ENCODE results near the gene SARNP. TPM values are rescaled to one million over a fixed set of nuclear protein-coding genes. Genes with fewer than 3 reads are reported as not detected.

SARNP gene
- polyA plus RNA-seq, 1 of the 3 experiments (the other 2 are of a cell fraction), result 65.8 TPM

DNA sequence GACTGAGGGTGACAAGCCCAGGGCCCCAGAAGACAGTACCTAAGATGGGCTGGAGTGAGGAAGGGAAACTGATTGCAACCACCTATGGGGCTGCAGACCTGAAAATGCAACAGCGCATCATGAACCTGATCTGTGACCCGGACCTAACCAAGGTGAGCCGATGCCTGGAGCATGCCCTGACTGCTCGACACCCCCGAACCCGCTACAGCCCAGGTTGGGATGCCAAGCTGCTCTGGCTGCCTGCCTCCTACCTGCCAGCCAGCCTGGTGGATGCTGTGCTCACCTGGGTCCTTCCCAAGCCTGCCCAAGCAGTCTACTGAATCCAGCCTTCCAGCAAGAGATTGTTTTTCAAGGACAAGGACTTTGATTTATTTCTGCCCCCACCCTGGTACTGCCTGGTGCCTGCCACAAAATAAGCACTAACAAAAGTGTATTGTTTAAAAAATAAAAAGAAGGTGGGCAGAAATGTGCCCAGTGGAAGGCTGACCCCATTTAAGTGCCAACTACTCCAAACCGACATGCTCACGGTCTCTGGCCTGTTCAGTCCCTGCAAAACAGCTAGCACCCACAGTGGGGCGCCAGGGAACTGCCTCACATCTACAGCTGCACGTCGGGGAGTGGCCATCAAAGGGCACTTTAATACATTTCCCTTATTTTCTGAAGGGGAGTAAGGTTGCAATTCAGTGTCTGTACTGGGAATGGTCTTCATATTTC, 93.1 kb downstream of the SARNP start (continued):
- TF ChIP-seq, protein P1, sequence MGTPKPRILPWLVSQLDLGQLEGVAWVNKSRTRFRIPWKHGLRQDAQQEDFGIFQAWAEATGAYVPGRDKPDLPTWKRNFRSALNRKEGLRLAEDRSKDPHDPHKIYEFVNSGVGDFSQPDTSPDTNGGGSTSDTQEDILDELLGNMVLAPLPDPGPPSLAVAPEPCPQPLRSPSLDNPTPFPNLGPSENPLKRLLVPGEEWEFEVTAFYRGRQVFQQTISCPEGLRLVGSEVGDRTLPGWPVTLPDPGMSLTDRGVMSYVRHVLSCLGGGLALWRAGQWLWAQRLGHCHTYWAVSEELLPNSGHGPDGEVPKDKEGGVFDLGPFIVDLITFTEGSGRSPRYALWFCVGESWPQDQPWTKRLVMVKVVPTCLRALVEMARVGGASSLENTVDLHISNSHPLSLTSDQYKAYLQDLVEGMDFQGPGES (IDR thresholded peaks at IDR 0.05; ENCODE audit: low read depth, low read length), result no peak
- TF ChIP-seq MXI1 (IDR thresholded peaks at IDR 0.05; ENCODE audit: low read depth, low read length) (no peak), RFX5 (IDR thresholded peaks at IDR 0.05; ENCODE audit: low read length) (no peak), FOXM1 (IDR thresholded peaks at IDR 0.05; ENCODE audit: low read depth) (no peak), NRF1 (IDR thresholded peaks at IDR 0.05; ENCODE audit: low read depth, low read length) (no peak), SIN3A (IDR thresholded peaks at IDR 0.05; ENCODE audit: borderline replicate concordance, low read depth, low read length) (0 out of 2 replicates have a peak, but pooled peaks have one; percentile 19)
- TF ChIP-seq, protein P2, sequence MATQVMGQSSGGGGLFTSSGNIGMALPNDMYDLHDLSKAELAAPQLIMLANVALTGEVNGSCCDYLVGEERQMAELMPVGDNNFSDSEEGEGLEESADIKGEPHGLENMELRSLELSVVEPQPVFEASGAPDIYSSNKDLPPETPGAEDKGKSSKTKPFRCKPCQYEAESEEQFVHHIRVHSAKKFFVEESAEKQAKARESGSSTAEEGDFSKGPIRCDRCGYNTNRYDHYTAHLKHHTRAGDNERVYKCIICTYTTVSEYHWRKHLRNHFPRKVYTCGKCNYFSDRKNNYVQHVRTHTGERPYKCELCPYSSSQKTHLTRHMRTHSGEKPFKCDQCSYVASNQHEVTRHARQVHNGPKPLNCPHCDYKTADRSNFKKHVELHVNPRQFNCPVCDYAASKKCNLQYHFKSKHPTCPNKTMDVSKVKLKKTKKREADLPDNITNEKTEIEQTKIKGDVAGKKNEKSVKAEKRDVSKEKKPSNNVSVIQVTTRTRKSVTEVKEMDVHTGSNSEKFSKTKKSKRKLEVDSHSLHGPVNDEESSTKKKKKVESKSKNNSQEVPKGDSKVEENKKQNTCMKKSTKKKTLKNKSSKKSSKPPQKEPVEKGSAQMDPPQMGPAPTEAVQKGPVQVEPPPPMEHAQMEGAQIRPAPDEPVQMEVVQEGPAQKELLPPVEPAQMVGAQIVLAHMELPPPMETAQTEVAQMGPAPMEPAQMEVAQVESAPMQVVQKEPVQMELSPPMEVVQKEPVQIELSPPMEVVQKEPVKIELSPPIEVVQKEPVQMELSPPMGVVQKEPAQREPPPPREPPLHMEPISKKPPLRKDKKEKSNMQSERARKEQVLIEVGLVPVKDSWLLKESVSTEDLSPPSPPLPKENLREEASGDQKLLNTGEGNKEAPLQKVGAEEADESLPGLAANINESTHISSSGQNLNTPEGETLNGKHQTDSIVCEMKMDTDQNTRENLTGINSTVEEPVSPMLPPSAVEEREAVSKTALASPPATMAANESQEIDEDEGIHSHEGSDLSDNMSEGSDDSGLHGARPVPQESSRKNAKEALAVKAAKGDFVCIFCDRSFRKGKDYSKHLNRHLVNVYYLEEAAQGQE (IDR thresholded peaks at IDR 0.05; ENCODE audit: low read depth, low read length), result no peak
- TF ChIP-seq, protein P3, sequence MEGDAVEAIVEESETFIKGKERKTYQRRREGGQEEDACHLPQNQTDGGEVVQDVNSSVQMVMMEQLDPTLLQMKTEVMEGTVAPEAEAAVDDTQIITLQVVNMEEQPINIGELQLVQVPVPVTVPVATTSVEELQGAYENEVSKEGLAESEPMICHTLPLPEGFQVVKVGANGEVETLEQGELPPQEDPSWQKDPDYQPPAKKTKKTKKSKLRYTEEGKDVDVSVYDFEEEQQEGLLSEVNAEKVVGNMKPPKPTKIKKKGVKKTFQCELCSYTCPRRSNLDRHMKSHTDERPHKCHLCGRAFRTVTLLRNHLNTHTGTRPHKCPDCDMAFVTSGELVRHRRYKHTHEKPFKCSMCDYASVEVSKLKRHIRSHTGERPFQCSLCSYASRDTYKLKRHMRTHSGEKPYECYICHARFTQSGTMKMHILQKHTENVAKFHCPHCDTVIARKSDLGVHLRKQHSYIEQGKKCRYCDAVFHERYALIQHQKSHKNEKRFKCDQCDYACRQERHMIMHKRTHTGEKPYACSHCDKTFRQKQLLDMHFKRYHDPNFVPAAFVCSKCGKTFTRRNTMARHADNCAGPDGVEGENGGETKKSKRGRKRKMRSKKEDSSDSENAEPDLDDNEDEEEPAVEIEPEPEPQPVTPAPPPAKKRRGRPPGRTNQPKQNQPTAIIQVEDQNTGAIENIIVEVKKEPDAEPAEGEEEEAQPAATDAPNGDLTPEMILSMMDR (IDR thresholded peaks at IDR 0.05), result peak; percentile 68
- TF ChIP-seq, protein P4, sequence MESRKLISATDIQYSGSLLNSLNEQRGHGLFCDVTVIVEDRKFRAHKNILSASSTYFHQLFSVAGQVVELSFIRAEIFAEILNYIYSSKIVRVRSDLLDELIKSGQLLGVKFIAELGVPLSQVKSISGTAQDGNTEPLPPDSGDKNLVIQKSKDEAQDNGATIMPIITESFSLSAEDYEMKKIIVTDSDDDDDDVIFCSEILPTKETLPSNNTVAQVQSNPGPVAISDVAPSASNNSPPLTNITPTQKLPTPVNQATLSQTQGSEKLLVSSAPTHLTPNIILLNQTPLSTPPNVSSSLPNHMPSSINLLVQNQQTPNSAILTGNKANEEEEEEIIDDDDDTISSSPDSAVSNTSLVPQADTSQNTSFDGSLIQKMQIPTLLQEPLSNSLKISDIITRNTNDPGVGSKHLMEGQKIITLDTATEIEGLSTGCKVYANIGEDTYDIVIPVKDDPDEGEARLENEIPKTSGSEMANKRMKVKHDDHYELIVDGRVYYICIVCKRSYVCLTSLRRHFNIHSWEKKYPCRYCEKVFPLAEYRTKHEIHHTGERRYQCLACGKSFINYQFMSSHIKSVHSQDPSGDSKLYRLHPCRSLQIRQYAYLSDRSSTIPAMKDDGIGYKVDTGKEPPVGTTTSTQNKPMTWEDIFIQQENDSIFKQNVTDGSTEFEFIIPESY (IDR thresholded peaks at IDR 0.05; ENCODE audit: borderline replicate concordance, low read depth), result no peak

Data from SK-N-SH (cell line).